Choroid plexus epithelial cell (primary cell): ENCODE measurements around the gene WDR83.

ENCODE experiments used
- DNase-seq: peaks from one replicate; pipeline ENCODE4 v3.0.0-alpha.2; 2010; ENCODE audit warnings: low read depth
- H3K4me3 ChIP-seq: 2 replicates; pipeline ENCODE4 v1.5.1; 2011; ENCODE audit warnings: low read depth, mild to moderate bottlenecking, control low read depth, low read length, moderate library complexity
- CTCF ChIP-seq: conservative IDR thresholded peaks from 2 replicates; pipeline ENCODE4 v1.5.1; 2011; ENCODE audit warnings: low read depth, mild to moderate bottlenecking, control low read depth, inconsistent platforms, low read length, moderate library complexity

WDR83 gene

DNA sequence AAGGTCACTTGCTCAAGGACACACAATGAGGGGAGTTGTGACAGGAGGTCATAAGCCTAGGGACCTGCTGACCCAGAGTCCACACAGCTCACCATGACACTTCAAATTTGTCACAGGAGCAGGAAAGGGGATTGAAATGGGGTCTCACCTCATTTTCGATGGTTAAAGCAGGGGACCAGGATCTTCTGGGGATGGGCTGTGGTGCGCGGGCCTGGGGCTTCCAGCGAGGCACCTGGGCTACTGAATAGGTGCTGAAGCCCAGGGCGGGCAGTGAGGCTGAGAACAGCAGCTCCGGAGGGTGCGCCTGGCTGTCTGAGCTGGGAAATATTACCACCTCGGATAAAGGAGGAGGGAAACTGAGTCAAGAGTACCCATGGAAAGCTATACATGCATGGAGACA, 11.1 kb upstream of the WDR83 start:
- no peak for DNase-seq
- H3K4me3 ChIP-seq, result no peak overlapping the region
- TF ChIP-seq CTCF, result no peak

DNA sequence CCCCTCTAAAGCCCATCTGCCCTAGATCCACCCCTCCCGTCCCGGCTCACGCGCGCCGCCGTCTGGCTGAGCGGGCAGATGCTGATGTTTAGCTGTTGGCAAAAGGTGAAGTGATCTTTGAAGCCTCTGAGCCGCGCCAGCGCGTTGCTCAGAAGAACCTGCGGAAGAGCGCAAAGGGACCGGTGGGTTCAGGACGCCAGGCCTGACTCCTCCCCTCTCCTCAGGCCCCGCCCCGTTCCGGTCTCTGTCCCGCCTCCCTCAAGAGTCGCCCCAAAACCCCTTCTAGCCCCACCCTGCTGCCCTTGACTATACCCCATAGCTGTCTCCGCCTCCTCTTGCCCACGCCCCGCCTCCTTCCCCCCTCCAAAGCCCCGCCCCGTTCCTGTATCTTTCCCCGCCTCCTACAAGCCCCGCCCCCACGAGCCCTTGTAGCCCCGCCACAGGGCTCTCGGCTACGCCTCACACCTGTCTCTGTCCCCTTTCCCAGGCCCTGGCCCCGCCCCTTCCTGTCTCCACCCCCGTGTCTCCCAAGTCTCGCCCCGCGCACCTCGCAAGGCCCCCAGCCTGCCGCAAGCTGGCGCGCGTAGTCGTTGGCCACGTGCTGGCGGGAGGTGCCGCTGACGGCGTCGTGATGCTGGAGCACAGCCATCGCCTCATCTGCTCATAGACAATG, 9.6 kb upstream of the WDR83 start:
- DNase-seq, result no peak
- H3K4me3 ChIP-seq, result no peak overlapping the region
- TF ChIP-seq CTCF, result peak; percentile 18

DNA sequence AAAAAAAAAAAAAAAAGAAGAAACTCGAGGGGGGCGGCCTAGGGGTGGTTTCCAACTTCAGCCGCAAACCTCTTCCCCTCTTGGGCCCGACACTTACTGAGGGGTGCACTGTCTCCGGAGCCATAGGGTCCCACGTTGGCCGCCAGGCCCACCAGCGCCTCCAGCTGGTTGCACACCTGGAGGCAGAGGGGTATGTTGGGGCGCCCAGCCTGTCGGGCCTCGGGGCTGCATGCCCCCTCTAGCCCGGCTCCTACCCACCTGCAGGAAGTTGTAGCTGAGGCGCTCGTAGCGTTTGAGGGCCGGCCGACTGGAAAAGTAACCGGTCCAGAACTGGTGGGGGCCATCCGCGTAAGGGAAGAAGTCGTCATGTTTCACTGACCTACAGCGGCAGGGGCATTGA, 8.6 kb upstream of the WDR83 start:
- peak; percentile 3 for TF ChIP-seq CTCF
- DNase-seq, result no peak
- no peak overlapping the region for H3K4me3 ChIP-seq

DNA sequence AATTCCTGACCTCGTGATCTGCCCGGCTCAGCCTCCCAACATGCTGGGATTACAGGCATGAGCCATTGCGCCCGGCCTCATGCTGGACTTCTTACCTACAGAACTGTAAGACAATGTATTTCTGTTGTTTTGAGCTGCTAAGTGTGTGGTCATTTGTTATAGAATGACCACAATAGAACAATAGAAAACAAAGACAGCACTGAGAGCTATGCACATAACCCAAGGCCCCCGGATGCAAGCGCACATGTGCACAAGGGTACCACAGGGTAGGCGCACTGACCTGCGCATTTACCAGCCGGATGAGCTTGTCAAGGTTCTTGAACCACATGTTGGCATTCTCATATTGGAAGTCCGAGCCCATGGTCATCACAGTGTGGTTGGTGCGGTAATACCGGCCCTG, 5.6 kb upstream of the WDR83 start:
- no peak for TF ChIP-seq CTCF
- no peak for DNase-seq
- H3K4me3 ChIP-seq, result no peak overlapping the region

- H3K4me3 ChIP-seq, result no peak overlapping the region
- DNase-seq, result no peak
Observed at GRCh38 chr19:12664406-12665280, 2.0 kb upstream of the WDR83 start.

GRCh38 chr19:12665281-12665573, 1.4 kb upstream of the WDR83 start:
- DNase-seq, result no peak
- TF ChIP-seq CTCF, result no peak

More at GRCh38 chr19:12664406-12665280, 2.0 kb upstream of the WDR83 start:
- no peak for TF ChIP-seq CTCF

GRCh38 chr19:12665671-12666264, 839 bp upstream of the WDR83 start:
- peak overlapping the region; percentile 84 for H3K4me3 ChIP-seq
- no peak for TF ChIP-seq CTCF
- no peak for DNase-seq

More at GRCh38 chr19:12665281-12665573, 1.4 kb upstream of the WDR83 start:
- H3K4me3 ChIP-seq, result no peak overlapping the region
